HG02623 (cell line): ENCODE results near the gene TCTN1.
A peak's percentile ranks its signal among the peaks of the same experiment; 100 is the strongest.

ENCODE experiments used
- ATAC-seq: cut with Tn5 transposase; IDR thresholded peaks from one replicate; pipeline ENCODE4 v1.9.1; 2021; ENCODE audit warnings: moderate library complexity; ENCODE audit not compliant: unreplicated experiment

TCTN1 gene

GRCh38 chr12:110677982-110678381, 64.1 kb downstream of the TCTN1 start:
- no peak for ATAC-seq

- no peak for ATAC-seq
These were observed 65.3 kb downstream of the TCTN1 start for GRCh38 chr12:110679201-110679600.

GRCh38 chr12:110680032-110680431, 66.1 kb downstream of the TCTN1 start:
- no peak for ATAC-seq

GRCh38 chr12:110683888-110684287, 70.0 kb downstream of the TCTN1 start:
- no peak for ATAC-seq

- no peak for ATAC-seq
These were observed 70.4 kb downstream of the TCTN1 start for GRCh38 chr12:110684312-110684836.

GRCh38 chr12:110686294-110686903, 72.5 kb downstream of the TCTN1 start:
- ATAC-seq = no peak

- ATAC-seq = no peak
These were observed 73.7 kb downstream of the TCTN1 start for GRCh38 chr12:110687396-110688169.

GRCh38 chr12:110688446-110689280, 74.7 kb downstream of the TCTN1 start, which contains the start of gene HVCN1:
TSS of gene HVCN1 (minus strand) at chr12:110689115. CDS start at chr12:110683245, 5,870 bp downstream.
- no peak for ATAC-seq

- no peak for ATAC-seq
These were observed 75.6 kb downstream of the TCTN1 start for GRCh38 chr12:110689281-110690126.

- no peak for ATAC-seq
These were observed 76.2 kb downstream of the TCTN1 start for GRCh38 chr12:110690127-110690430.

- ATAC-seq = no peak
These were observed 79.8 kb downstream of the TCTN1 start for GRCh38 chr12:110693731-110694130.

- no peak for ATAC-seq
These were observed 80.5 kb downstream of the TCTN1 start for GRCh38 chr12:110694330-110694901.

GRCh38 chr12:110696283-110696682, 82.4 kb downstream of the TCTN1 start:
- no peak for ATAC-seq

GRCh38 chr12:110697236-110697635, 83.3 kb downstream of the TCTN1 start:
- no peak for ATAC-seq

GRCh38 chr12:110698171-110698902, 84.4 kb downstream of the TCTN1 start:
- ATAC-seq = peak; percentile 88
